ENCODE results near the gene ZNF174.

ZNF174 gene

DNA sequence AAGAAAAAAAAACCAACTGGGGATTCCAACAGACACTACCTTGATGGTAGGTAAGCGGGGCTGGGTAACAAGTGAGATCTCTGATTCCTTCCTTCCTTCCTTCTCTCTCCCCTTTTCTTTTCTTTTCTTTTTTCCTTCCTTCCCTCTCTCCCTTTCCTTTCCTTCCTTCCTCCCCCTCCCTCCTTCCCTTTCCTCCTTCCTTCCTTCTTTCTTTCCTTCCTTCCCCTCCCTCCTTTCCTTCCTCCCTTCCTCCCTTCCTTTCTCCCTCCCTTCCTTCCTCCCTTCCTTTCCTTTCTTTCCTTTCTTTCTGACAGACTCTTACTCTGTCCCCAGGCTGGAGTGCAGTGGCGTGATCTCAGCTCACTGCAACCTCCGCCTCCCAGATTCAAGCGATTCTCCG is 25.3 kb upstream of the ZNF174 start:
- H3K9ac ChIP-seq (ENCODE audit: insufficient read length) = no peak overlapping the region
- no peaks in the 10 kb centered on the region for H3K9me3 ChIP-seq (ENCODE audit: low read depth, low read length)
- H3K27ac ChIP-seq = no peak overlapping the region
- DNase-seq (ENCODE audit: low read depth, low spot score) = no peak
- H3K4me3 ChIP-seq = no peak overlapping the region
- H3K36me3 ChIP-seq (ENCODE audit: insufficient read depth, low read length) = no peaks in the 10 kb centered on the region
- TF ChIP-seq FOXP2 (optimal IDR thresholded peaks at IDR 0.05; ENCODE audit: control extremely low read depth, extremely low read length, insufficient read depth) = no peak
- TF ChIP-seq EZH2 (IDR thresholded peaks at IDR 0.05) = no peak
- no peak for TF ChIP-seq POLR2AphosphoS5 (IDR thresholded peaks at IDR 0.05; ENCODE audit: borderline replicate concordance, low read depth, low read length)

DNA sequence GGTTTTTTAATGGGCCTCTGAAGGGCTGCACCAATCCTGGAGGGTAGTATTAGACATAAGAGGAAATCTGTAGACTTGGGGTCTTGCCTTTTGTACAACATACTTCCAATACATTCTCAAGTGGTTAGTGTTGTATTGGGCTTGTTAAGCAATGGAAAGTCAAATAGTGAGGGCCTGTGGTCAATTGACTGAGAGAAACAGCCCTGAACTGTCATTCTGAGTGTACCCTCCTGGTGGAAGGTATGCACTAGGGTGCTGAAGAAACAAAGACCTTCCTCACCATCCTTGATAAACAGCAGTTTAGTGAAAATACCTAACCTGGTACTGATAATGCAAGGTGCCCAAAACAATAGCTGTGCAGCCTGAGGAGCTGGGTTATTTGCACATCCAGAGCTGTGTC is 23.1 kb upstream of the ZNF174 start:
- Histone ChIP-seq H3K9ac (ENCODE audit: insufficient read length) (no peak overlapping the region), H3K4me3 (no peak overlapping the region), H3K27ac (no peak overlapping the region), H3K9me3 (ENCODE audit: low read depth, low read length) (peaks cover 8% of the 10 kb centered on the region), H3K36me3 (ENCODE audit: insufficient read depth, low read length) (peaks cover 9% of the 10 kb centered on the region)
- no peak for TF ChIP-seq POLR2AphosphoS5 (IDR thresholded peaks at IDR 0.05; ENCODE audit: borderline replicate concordance, low read depth, low read length)
- DNase-seq (ENCODE audit: low read depth, low spot score) = no peak

GRCh38 chr16:3383045-3383448 is 18.0 kb upstream of the ZNF174 start:
- Histone ChIP-seq H3K4me3 (no peak overlapping the region), H3K36me3 (ENCODE audit: insufficient read depth, low read length) (peaks cover 46% of the 10 kb centered on the region), H3K9me3 (ENCODE audit: low read depth, low read length) (peaks cover 27% of the 10 kb centered on the region), H3K9ac (ENCODE audit: insufficient read length) (no peak overlapping the region), H3K27ac (no peak overlapping the region)
- TF ChIP-seq POLR2AphosphoS5 (IDR thresholded peaks at IDR 0.05; ENCODE audit: borderline replicate concordance, low read depth, low read length) (no peak), FOXP2 (optimal IDR thresholded peaks at IDR 0.05; ENCODE audit: control extremely low read depth, extremely low read length, insufficient read depth) (no peak), EZH2 (IDR thresholded peaks at IDR 0.05) (no peak)
- DNase-seq (ENCODE audit: low read depth, low spot score) = no peak

GRCh38 chr16:3388325-3388724 is 12.7 kb upstream of the ZNF174 start:
- Histone ChIP-seq H3K9me3 (ENCODE audit: low read depth, low read length) (peaks cover 15% of the 10 kb centered on the region), H3K27ac (no peak overlapping the region), H3K36me3 (ENCODE audit: insufficient read depth, low read length) (peaks cover 83% of the 10 kb centered on the region), H3K9ac (ENCODE audit: insufficient read length) (no peak overlapping the region), H3K4me3 (no peak overlapping the region)
- TF ChIP-seq POLR2AphosphoS5 (IDR thresholded peaks at IDR 0.05; ENCODE audit: borderline replicate concordance, low read depth, low read length) (no peak), EZH2 (IDR thresholded peaks at IDR 0.05) (no peak), FOXP2 (optimal IDR thresholded peaks at IDR 0.05; ENCODE audit: control extremely low read depth, extremely low read length, insufficient read depth) (no peak)
- DNase-seq (ENCODE audit: low read depth, low spot score) = no peak

DNA sequence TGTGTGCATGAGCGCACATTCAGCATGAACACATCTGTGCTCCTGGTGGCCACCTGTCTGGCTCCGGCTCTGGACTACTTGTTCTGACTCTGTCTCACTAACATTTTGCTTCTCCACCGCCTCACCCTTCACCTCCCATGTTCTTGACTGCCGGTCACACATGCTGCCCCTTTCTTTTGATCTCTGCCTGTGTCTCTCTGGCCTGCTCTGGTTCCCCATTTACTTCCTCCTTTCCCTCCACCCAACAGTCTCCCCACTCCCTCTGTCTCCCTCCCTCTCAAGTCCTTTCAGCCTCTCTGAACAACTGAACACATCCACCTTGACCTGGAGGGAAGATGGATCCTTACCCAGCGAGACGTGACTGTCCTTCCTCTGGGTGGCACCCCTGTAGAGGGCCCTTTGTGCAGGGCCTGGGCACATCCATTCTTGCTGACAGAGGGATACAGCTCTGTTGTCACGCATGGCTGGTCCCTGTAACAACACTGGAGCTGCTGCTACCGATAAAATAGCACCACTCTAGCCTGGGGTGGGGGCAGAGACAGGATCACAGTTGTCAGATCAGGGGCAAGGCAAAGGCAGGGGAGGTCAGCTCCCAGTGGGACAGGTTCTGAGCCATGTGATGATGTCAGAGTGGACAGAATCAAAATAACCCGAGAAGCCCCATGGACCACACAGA is 11.2 kb upstream of the ZNF174 start:
- TF ChIP-seq EZH2 (IDR thresholded peaks at IDR 0.05) (no peak), POLR2AphosphoS5 (IDR thresholded peaks at IDR 0.05; ENCODE audit: borderline replicate concordance, low read depth, low read length) (no peak), FOXP2 (optimal IDR thresholded peaks at IDR 0.05; ENCODE audit: control extremely low read depth, extremely low read length, insufficient read depth) (no peak)
- no peak overlapping the region for H3K9ac ChIP-seq (ENCODE audit: insufficient read length)
- no peak overlapping the region for H3K27ac ChIP-seq
- H3K4me3 ChIP-seq = no peak overlapping the region
- H3K9me3 ChIP-seq (ENCODE audit: low read depth, low read length) = peaks cover under 1% of the 10 kb centered on the region; the same call in 1 of the 2 replicates
- no peak for DNase-seq (ENCODE audit: low read depth, low spot score)
- peaks cover 83% of the 10 kb centered on the region for H3K36me3 ChIP-seq (ENCODE audit: insufficient read depth, low read length)

DNA sequence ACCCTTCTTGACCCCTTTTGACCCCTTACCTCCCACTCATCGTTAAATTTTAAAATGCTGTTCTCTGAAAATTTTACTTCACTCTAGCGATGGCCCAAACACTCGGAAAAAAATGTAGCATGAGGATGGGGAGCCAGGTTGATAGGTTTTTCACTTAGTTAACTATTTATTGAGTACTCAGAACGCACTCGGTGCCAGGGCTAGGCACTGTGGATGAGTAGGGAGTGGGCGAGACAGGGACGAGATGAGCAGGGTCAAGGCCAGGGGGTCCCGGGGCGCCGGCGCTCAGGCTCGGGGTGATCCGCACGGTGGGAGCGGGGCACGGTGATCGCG is 603 bp upstream of the ZNF174 start:
- H3K4me3 ChIP-seq = peak overlapping the region; percentile 96
- H3K9me3 ChIP-seq (ENCODE audit: low read depth, low read length) = peaks cover 3% of the 10 kb centered on the region
- H3K27ac ChIP-seq = no peak overlapping the region
- DNase-seq (ENCODE audit: low read depth, low spot score) = no peak
- H3K9ac ChIP-seq (ENCODE audit: insufficient read length) = peak overlapping the region; percentile 95
- TF ChIP-seq POLR2AphosphoS5 (IDR thresholded peaks at IDR 0.05; ENCODE audit: borderline replicate concordance, low read depth, low read length) = no peak
- TF ChIP-seq FOXP2 (optimal IDR thresholded peaks at IDR 0.05; ENCODE audit: control extremely low read depth, extremely low read length, insufficient read depth) = no peak
- no peak for TF ChIP-seq EZH2 (IDR thresholded peaks at IDR 0.05)
- peaks cover 62% of the 10 kb centered on the region for H3K36me3 ChIP-seq (ENCODE audit: insufficient read depth, low read length)

DNA sequence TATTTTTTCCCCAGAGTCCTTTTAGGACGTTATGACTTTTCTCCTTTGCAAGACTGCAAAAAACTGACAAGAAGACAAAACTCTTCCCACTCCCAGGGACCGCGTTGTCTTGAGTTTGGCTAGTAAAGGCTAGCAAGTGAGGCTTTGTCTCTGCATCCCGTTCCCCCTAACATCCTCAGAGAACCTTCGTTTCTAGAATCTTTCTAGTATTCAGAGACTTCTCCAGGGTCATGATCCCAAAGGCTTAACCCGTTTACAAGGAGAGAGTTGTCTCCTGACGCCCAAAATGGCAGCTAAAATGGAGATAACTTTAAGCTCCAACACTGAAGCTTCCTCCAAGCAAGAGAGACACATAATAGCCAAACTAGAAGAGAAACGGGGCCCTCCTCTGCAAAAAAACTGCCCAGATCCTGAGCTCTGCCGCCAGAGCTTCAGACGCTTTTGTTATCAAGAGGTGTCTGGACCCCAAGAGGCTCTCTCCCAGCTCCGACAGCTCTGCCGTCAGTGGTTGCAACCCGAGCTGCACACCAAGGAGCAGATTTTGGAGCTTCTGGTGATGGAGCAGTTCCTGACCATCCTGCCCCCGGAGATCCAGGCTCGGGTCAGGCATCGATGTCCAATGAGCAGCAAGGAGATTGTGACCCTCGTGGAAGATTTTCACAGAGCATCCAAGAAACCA is 843 bp downstream of the ZNF174 start:
- Histone ChIP-seq H3K36me3 (ENCODE audit: insufficient read depth, low read length) (peaks cover 62% of the 10 kb centered on the region), H3K9me3 (ENCODE audit: low read depth, low read length) (peaks cover 7% of the 10 kb centered on the region), H3K9ac (ENCODE audit: insufficient read length) (peak overlapping the region; percentile 79), H3K27ac (no peak overlapping the region; the same call in 1 of the 2 replicates), H3K4me3 (peak overlapping the region; percentile 96)
- no peak for TF ChIP-seq FOXP2 (optimal IDR thresholded peaks at IDR 0.05; ENCODE audit: control extremely low read depth, extremely low read length, insufficient read depth)
- TF ChIP-seq EZH2 (IDR thresholded peaks at IDR 0.05) = no peak
- TF ChIP-seq POLR2AphosphoS5 (IDR thresholded peaks at IDR 0.05; ENCODE audit: borderline replicate concordance, low read depth, low read length) = no peak
- no peak for DNase-seq (ENCODE audit: low read depth, low spot score)

- peaks cover 15% of the 10 kb centered on the region for H3K9me3 ChIP-seq (ENCODE audit: low read depth, low read length)
Observed at GRCh38 chr16:3408561-3409197, 7.7 kb downstream of the ZNF174 start.

More at GRCh38 chr16:3408561-3409197, 7.7 kb downstream of the ZNF174 start:
- no peak overlapping the region for H3K9ac ChIP-seq (ENCODE audit: insufficient read length)
- TF ChIP-seq FOXP2 (optimal IDR thresholded peaks at IDR 0.05; ENCODE audit: control extremely low read depth, extremely low read length, insufficient read depth) = no peak
- TF ChIP-seq EZH2 (IDR thresholded peaks at IDR 0.05) = no peak
- no peak for TF ChIP-seq POLR2AphosphoS5 (IDR thresholded peaks at IDR 0.05; ENCODE audit: borderline replicate concordance, low read depth, low read length)
- no peak for DNase-seq (ENCODE audit: low read depth, low spot score)
- peaks cover 51% of the 10 kb centered on the region for H3K36me3 ChIP-seq (ENCODE audit: insufficient read depth, low read length)
- H3K27ac ChIP-seq = no peak overlapping the region
- no peak overlapping the region for H3K4me3 ChIP-seq
